HG03558 (cell line): ENCODE results near the gene CPNE6.

ENCODE experiments used
- ATAC-seq: cut with Tn5 transposase; IDR thresholded peaks from one replicate; pipeline ENCODE4 v1.9.1; 2021; ENCODE audit warnings: moderate number of reproducible peaks; ENCODE audit not compliant: unreplicated experiment; ENCODE audit errors: extremely low read depth

Gene CPNE6

GRCh38 chr14:24081739-24082211 is 10.4 kb downstream of the CPNE6 start:
- ATAC-seq, result no peak

DNA sequence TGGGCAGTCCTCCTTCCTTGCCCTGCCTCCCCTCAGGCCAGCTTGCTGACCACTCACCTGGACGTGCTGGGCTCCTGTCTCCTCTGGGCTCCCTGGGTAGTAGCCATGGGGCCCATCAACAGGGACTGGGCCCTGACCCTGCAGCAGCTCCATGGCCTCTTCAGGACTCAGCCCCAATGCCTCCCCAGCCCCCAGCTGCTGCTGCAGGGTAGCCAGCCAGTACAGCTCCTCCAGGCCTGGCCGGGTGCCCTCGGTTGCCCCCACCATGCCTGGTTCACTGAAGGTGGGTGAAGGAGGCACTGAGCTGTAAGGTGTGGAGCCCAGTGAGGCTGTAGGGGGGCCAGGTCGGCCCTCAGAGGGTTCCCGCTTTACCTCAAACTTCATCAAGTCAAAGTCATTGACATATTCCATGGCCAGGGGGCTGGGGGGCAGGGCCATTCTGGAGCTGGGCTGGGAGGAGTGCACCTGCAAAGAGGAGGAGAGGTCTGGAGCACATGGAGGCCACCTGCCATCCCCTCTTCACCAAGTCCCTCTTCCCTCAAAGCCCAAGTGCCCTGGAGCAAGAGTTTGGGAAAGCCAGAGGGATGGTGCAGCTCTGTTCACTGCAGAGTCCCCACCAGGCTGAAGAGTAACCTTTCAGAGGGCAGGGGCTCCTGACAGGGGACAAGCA is 11.2 kb downstream of the CPNE6 start:
- no peak for ATAC-seq

GRCh38 chr14:24083462-24083861 is 12.1 kb downstream of the CPNE6 start:
- no peak for ATAC-seq

- ATAC-seq, result no peak
Measured at GRCh38 chr14:24084440-24084839, 13.1 kb downstream of the CPNE6 start.

GRCh38 chr14:24085215-24085614 is 13.9 kb downstream of the CPNE6 start:
- ATAC-seq, result no peak

- no peak for ATAC-seq
Measured at GRCh38 chr14:24086193-24086955, 15.0 kb downstream of the CPNE6 start.

GRCh38 chr14:24087004-24087403 is 15.6 kb downstream of the CPNE6 start:
- ATAC-seq, result no peak

DNA sequence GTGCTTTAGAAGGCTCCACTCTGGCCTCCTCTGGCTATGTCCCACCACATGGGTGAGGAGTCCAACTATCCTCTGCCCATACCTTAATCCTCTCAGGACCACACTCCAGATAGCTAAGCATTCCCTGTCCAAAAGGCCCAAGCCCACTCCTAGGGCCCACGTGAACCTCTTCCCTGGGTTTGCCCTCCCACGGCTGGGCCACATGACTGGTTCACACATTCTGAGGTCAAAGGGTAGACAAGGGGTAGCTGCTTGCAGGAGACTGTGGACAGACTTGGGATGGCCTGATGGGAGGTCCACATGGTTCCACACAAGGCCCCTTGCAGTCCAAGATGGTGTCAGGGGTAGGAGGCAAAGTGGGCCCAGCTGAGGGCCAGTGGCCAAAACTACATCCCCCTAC is 16.7 kb downstream of the CPNE6 start:
- no peak for ATAC-seq

DNA sequence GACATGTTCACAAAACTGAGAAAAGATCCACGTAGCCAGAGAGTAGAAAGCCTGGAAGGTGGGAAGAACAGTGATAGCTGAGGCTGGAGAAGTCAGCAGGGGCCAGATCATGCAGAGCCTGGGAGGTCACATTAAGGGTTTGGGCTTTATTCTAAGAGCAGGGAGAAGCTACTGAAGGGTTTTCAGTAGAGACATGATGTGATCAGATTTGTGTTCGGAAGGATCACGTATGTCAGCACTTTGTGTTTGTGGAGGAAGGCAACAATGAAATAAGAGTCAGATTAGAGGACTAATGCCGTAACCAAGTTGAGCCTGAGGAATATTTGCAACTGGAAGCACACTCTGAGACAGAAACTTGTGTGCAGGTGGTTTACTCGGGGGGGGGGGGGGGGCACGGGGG is 18.5 kb downstream of the CPNE6 start:
- ATAC-seq, result no peak

DNA sequence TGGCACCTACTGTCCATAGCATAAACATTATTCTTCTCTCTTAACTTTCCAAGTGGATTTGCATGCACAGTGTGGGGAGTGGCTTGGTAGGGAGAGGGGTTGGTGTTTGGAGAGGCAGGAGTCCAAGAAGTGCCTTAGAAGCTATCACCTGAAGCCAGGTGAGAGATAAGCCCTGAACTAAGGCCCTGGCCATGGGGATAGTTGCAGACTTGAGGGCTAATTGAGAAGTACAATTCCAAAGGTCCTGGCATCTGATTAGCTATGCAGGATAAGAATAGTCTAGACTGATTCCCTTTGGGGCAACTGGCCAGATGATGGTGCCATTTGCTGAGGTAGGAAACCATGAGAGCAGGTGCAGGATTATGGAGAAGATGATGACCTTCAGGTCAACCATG is 20.7 kb downstream of the CPNE6 start:
- no peak for ATAC-seq

DNA sequence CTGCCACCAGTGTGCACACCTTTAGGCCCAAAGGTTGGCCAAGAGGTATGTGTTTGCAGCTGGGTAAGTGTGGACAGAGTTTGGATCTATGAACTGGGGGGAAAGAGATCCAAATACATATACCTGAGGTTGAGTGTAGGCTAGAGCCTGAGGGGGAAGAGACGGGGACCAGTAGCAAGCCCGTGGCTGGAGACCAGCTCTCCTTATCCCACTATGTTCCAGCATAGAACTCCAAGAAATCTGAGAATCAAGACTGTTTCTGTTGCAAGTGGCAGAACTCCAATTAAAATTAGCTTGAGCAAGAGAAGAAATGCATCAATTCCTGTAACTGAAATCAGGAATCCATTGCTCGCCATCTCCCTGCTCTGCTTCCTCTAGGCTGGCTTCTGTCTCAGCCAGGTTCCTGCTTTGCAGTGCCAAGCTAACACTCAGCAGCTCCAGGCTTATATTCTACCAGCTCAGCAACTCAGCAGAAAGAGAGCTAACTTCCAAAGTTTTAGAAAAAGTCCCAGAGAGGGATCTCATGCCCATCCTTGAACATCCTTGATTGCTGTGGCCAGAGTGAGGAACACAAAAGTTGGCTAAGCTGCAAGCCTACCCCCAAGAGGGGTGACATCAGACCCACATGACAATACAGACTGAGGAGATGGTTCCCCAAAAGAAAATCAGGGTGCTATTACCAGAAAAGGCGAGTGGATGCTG is 21.3 kb downstream of the CPNE6 start:
- ATAC-seq, result no peak

GRCh38 chr14:24093207-24093900 is 22.0 kb downstream of the CPNE6 start:
- ATAC-seq, result no peak

DNA sequence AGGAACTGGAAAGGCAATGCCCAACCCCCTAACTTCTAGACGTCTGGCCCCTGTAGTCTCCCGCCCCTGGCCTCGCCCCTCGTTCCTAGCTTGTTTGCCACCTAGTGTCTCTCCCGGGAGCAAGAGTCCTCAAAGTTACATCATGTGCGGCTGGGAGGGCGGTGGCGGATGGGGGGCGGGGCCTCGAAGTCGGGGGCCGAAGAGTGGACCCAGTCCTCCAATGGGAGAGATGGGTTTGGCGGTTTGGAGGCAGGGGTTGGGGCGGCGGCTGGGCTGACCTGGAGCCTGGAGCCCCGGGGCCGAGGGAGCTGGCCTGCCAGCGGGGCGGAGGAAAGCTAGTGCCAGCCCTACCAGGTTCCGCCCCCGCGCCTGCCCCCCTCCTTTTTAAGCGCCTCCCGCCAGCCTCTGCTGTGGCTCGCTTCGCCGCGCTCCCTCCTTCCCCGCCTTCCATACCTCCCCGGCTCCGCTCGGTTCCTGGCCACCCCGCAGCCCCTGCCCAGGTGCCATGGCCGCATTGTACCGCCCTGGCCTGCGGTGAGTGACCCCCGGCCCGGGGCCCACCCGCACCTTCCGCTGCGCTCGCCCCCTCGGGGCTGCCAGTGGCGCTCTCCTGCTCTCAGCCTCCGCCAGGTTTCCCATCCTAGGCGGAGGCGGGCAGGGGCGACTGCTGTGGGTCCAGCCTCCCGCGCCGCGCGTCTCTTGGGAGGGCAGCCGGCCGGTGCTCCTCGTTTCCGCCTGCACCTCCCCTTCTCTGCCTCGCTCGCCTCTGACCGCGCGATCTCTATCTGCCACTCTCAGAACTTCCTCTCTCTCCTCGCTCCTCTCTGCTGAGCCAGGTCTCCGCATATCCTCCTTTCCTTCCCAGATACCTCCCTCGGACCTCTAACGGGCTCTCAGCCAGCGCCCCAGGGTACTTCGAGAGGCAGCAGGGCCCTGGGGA is 22.8 kb downstream of the CPNE6 start, which contains the start of gene PCK2:
Gene PCK2 (plus strand): TSS at position 411 of the 940 bp plus-strand sequence. CDS start 95 bp downstream, at position 506.
- ATAC-seq, result no peak

DNA sequence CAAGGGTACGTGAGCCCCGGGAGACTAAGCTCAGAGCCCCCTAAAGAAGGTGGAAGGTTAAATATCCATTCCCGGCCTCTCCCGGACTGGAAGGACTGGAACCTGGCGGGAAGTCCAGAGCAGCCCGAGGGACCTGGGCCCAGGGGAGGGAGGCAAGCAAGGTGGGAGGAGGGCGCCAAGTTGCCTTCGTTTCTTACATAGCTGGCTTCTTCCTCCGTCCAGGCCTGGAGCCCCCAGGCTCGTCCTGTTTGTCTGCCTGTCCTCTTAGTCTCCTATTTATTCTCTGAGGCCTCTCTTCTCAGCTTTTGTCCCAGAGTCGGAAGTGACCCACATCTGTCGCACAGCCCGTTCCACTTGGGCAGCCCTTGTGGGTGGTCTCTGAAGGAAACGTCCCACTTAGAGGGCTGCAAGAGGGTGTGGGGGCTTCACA is 23.5 kb downstream of the CPNE6 start:
- no peak for ATAC-seq

- ATAC-seq, result peak; percentile 55
Measured at GRCh38 chr14:24095271-24096068, 24.1 kb downstream of the CPNE6 start.

DNA sequence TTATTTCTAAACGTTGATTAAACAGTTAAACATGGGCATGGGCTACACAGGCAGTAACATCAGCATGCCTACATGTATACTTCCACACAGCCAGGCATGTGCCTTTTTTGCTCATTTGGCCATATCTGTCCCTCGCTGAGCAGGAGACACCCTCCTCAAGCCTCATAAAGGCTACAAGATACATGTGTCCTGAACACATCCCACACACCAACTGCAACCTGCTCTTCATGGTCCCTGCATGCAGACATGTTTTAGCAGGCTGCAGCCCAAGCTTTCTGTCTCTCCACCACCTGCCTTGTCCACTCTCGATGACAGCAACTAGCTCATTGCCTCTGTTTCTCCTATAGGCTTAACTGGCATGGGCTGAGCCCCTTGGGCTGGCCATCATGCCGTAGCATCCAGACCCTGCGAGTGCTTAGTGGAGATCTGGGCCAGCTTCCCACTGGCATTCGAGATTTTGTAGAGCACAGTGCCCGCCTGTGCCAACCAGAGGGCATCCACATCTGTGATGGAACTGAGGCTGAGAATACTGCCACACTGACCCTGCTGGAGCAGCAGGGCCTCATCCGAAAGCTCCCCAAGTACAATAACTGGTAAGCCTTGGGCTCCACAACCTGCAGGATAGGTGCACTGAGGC is 25.3 kb downstream of the CPNE6 start:
- ATAC-seq, result no peak

- no peak for ATAC-seq
Measured at GRCh38 chr14:24098229-24098926, 27.0 kb downstream of the CPNE6 start.
